ENCODE data around the gene PEAK3.

GRCh38 chr19:2260341-2260805, 21.6 kb downstream of the PEAK3 start:
- no peak for TF ChIP-seq CTCF (IDR thresholded peaks at IDR 0.05)
- no peak for TF ChIP-seq POLR2A (IDR thresholded peaks at IDR 0.05)
- no peak for TF ChIP-seq EP300 (IDR thresholded peaks at IDR 0.05)
- TF ChIP-seq POLR2AphosphoS5 (IDR thresholded peaks at IDR 0.05), result no peak
